HepG2 (cell line): ENCODE measurements around the gene GABBR2. TPM values are rescaled to one million over a fixed set of nuclear protein-coding genes. Genes with fewer than 3 reads are reported as not detected.

ENCODE experiments used
- ATAC-seq: fragments of 200-7000 bp; cut with Tn5 transposase; 3 replicates; pipeline ENCODE4 v1.9.1; 2020; ENCODE audit warnings: mild to moderate bottlenecking, moderate library complexity
- BruUV-seq: library from RNA; stranded (reverse); fragments of 400-500 nt; replicated peaks from 2 replicates; lab custom pipeline; 2021; lab: Mats Ljungman, UMichigan
- CTCF ChIA-PET: fragments of 300-600 bp; formaldehyde crosslinking; extraction: SDS; loops from one replicate; lab custom pipeline; 2021; ENCODE audit warnings: low total read pairs, inconsistent platforms, low intra/inter-chr PET ratio; lab: Yijun Ruan, JAX
- POLR2A ChIA-PET: fragments of 350-600 bp; sonication (Branson Sonifier 250); formaldehyde crosslinking; loops from one replicate; lab custom pipeline; 2020; ENCODE audit warnings: antibody characterized with exemption, inconsistent platforms; lab: Yijun Ruan, JAX
- DNase-seq: peaks from one replicate; pipeline ENCODE4 v3.0.0-alpha.2; 2015; ENCODE audit warnings: low spot score
- FAIRE-seq: peaks from 3 replicates; lab custom pipeline; 2011; peaks lifted over from hg19 to GRCh38; lab: Jason Lieb, UNC
- H2AFZ ChIP-seq: one replicate; pipeline ENCODE4 v1.6.1; 2011; ENCODE audit warnings: low read length, inconsistent platforms
- H3K27ac ChIP-seq: fragments of 300-600 bp; 3 replicates; pipeline ENCODE4 v1.8.0; 2011; ENCODE audit warnings: mixed run types, mild to moderate bottlenecking, mixed read lengths, low read length, inconsistent platforms; ENCODE audit not compliant: insufficient read depth; ENCODE audit errors: extremely low read length
- H3K27me3 ChIP-seq, 2 experiments: fragments of 200-600 bp in 1 of 2; 2 replicates in 1 of 2; 3 replicates in 1 of 2; pipeline versions ENCODE4 v1.6.0 to v1.8.0; 2011; ENCODE audit warnings: low read length in 2 of 2, mild to moderate bottlenecking in 2 of 2, moderate library complexity in 2 of 2, inconsistent platforms in 1 of 2; ENCODE audit not compliant: insufficient read depth in 2 of 2, control insufficient read depth in 1 of 2
- H3K36me3 ChIP-seq, 2 experiments: fragments of 200-600 bp in 1 of 2; replicated peaks in 1 of 2; 2 replicates in 1 of 2; 3 replicates in 1 of 2; pipeline versions ENCODE4 v1.5.1 to v1.8.0; 2011; ENCODE audit warnings: low read length in 2 of 2, inconsistent platforms in 1 of 2; ENCODE audit not compliant: insufficient read depth in 2 of 2, control insufficient read depth in 1 of 2
- H3K4me1 ChIP-seq: 2 replicates; pipeline ENCODE4 v1.5.1; 2012; ENCODE audit warnings: low read length, inconsistent platforms; ENCODE audit not compliant: insufficient read depth
- H3K4me2 ChIP-seq: 2 replicates; pipeline ENCODE4 v1.6.0; 2011; ENCODE audit warnings: low read depth, low read length, inconsistent platforms
- H3K4me3 ChIP-seq, 3 experiments: fragments of 200-600 bp in 1 of 3; sonication (generic), shearing (Covaris generic) in 1 of 3; replicated peaks in 1 of 3; 2 replicates each; pipeline ENCODE4 v1.5.1; 2011 to 2016; ENCODE audit warnings: low read length in 3 of 3, inconsistent platforms in 2 of 3, low read depth in 2 of 3, mild to moderate bottlenecking in 2 of 3, control low read depth in 1 of 3, mixed read lengths in 1 of 3; ENCODE audit not compliant: insufficient read depth in 1 of 3
- H3K79me2 ChIP-seq: one replicate; pipeline ENCODE4 v1.6.1; 2011; ENCODE audit warnings: low read length, inconsistent platforms; ENCODE audit not compliant: insufficient read depth
- H3K9ac ChIP-seq: 2 replicates; pipeline ENCODE4 v1.6.0; 2011; ENCODE audit warnings: mild to moderate bottlenecking, low read depth, low read length, inconsistent platforms; ENCODE audit not compliant: insufficient read depth
- H3K9me3 ChIP-seq: 2 replicates; pipeline ENCODE4 v1.5.1; 2012; ENCODE audit warnings: mild to moderate bottlenecking, low read length
- H4K20me1 ChIP-seq: 2 replicates; pipeline ENCODE4 v1.6.0; 2011; ENCODE audit warnings: inconsistent platforms, mild to moderate bottlenecking, low read length, moderate library complexity; ENCODE audit not compliant: insufficient read depth
- WGBS: methylation state at CpG from one replicate; pipeline ENCODE4 v1.1.6; 2017; ENCODE audit warnings: low lambda C conversion rate; 5-methylcytosine and 5-hydroxymethylcytosine counted together
- in situ Hi-C: cut with HindIII; loops from 2 replicates; pipeline ENCODE4 v1.10.0; 2017; ENCODE audit warnings: low pct_unique_long_range_greater_than_20kb; ENCODE audit not compliant: extremely low pct_ligation_motif_present
- intact Hi-C: fragments of 100-400 bp; cut with micrococcal nuclease; formaldehyde crosslinking; loops from one replicate; pipeline ENCODE4 v1.10.0; 2022; ENCODE audit not compliant: unreplicated experiment
- polyA plus RNA-seq, 8 experiments: library from polyadenylated mRNA; depleted of rRNA in 3 of 8; stranded (reverse) in 7 of 8; unstranded in 1 of 8; fragments of >200 nt; fragmentation: Illumina TruSeq in 4 of 8; extraction: Trizol in 4 of 8; gene quantifications; 2 replicates each; pipeline versions ENCODE4 v1.2.1 to v1.2.3, GENCODE V29; 2011 to 2016; ENCODE audit warnings: low read depth in 4 of 8, missing spikeins in 1 of 8, mixed read lengths in 1 of 8; ENCODE audit not compliant: insufficient read depth in 1 of 8
- total RNA-seq, 5 experiments: library from RNA; depleted of rRNA; stranded (reverse); fragments of >200 nt; fragmentation: Illumina TruSeq; extraction: Trizol; gene quantifications; 2 replicates each; pipeline ENCODE4 v1.2.3, GENCODE V29; 2016; ENCODE audit warnings: low read depth in 1 of 5
- TF ChIP-seq, protein P1 (sequence below): IDR thresholded peaks from 2 replicates; pipeline ENCODE4 v1.6.1; 2016; ENCODE audit warnings: low read depth, control low read depth
- TF ChIP-seq, protein P2 (sequence below), 2 experiments: sonication (generic) in 1 of 2; formaldehyde crosslinking in 1 of 2; IDR thresholded peaks; 2 replicates each; pipeline versions ENCODE4 v1.5.1 to v1.6.1; 2011 to 2020; ENCODE audit warnings: borderline replicate concordance in 1 of 2, low read depth in 1 of 2, low read length in 1 of 2, mild to moderate bottlenecking in 1 of 2, missing genetic modification reagents in 1 of 2, moderate library complexity in 1 of 2

Gene GABBR2
- total and polyA plus RNA-seq, 2 of the 13 experiments (the other 11 are each of a cell fraction or from before 2014, with no cell fraction given) = 0.02 TPM; not detected in 1

DNA sequence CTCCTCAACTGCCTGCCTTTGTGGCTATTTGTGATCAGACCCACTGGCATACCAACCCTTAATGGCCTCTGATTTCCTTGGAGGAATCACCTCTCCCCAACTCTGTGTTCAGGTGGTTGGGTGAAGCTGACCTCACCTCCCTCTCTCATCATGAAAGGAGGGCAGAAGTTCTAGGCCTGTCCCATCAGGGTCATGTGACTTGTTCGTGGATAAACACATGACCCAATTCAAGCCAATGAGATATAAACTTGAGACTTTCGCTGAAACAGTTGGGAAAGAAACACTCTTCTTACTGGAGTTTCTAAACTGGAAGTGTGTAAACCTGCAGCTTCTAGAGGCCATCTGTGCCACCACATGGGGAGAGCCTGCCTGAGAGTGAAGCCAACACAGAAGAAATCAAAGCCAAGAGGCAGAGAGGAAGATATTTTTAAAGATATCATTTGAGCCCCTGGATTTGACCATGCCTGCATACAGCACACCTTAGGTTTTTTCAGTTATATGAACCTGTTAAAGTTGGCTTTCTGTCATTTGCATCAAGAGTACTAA lies 5.8 kb downstream of the GABBR2 start:
- CTCF ChIA-PET = no interaction called here
- no peak for FAIRE-seq
- Histone ChIP-seq H3K27ac (no peak overlapping the region), H3K9ac (no peak overlapping the region), H3K79me2 (no peaks in the 10 kb centered on the region), H4K20me1 (no peaks in the 10 kb centered on the region; the same call in 1 of the 2 replicates), H3K4me3 (no peak overlapping the region), H3K9me3 (no peaks in the 10 kb centered on the region), H2AFZ (no peak overlapping the region), H3K4me2 (0 out of 2 replicates have a peak overlapping the region, but pooled peaks have one; percentile 12), H3K36me3 (no peaks in the 10 kb centered on the region), H3K4me1 (peaks cover 20% of the 10 kb centered on the region), H3K27me3 (peaks cover 2 to 40% of the 10 kb centered on the region in 2 experiments; a peak in 3 of 5 replicates)
- 17% methylated on average over 2 of the region's 2 CpGs for WGBS
- POLR2A ChIA-PET = no interaction called here
- in situ Hi-C loops = loop anchor here (10.0 kb wide), 1 partner anchor 388 kb away; no protein-coding TSS in a partner anchor
- intact Hi-C loops = no loop called here
- TF ChIP-seq, protein P1, sequence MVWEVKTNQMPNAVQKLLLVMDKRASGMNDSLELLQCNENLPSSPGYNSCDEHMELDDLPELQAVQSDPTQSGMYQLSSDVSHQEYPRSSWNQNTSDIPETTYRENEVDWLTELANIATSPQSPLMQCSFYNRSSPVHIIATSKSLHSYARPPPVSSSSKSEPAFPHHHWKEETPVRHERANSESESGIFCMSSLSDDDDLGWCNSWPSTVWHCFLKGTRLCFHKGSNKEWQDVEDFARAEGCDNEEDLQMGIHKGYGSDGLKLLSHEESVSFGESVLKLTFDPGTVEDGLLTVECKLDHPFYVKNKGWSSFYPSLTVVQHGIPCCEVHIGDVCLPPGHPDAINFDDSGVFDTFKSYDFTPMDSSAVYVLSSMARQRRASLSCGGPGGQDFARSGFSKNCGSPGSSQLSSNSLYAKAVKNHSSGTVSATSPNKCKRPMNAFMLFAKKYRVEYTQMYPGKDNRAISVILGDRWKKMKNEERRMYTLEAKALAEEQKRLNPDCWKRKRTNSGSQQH = no peak
- TF ChIP-seq, protein P2, sequence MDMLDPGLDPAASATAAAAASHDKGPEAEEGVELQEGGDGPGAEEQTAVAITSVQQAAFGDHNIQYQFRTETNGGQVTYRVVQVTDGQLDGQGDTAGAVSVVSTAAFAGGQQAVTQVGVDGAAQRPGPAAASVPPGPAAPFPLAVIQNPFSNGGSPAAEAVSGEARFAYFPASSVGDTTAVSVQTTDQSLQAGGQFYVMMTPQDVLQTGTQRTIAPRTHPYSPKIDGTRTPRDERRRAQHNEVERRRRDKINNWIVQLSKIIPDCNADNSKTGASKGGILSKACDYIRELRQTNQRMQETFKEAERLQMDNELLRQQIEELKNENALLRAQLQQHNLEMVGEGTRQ (IDR thresholded peaks at IDR 0.05; ENCODE audit: low read depth, low read length) = peak; percentile 58; the same call in 1 of the 2 replicates
- TF ChIP-seq, protein P2 (CRISPR knock-in tag; IDR thresholded peaks at IDR 0.05; ENCODE audit: borderline replicate concordance) = no peak
- no peak for ATAC-seq
- no TSS peak for BruUV-seq
- DNase-seq = no peak
